Endothelial cell of umbilical vein (primary cell): ENCODE measurements around the gene MROH8.

Experiments
- CTCF ChIP-seq, 2 donors: IDR thresholded peaks; 1 replicate in 1 of 2; 2 replicates in 1 of 2; pipeline ENCODE4 v1.5.1; 2011; ENCODE audit warnings: low read length in 2 of 2, mild to moderate bottlenecking in 2 of 2, moderate library complexity in 2 of 2, control low read depth in 1 of 2, inconsistent platforms in 1 of 2, low read depth in 1 of 2; ENCODE audit not compliant: insufficient read depth in 1 of 2; ENCODE audit errors: extremely low read depth in 1 of 2
- EZH2 ChIP-seq: IDR thresholded peaks from 2 replicates; pipeline ENCODE4 v1.6.1; 2012; ENCODE audit warnings: borderline replicate concordance, low read depth, mild to moderate bottlenecking, moderate library complexity, low read length, inconsistent platforms; ENCODE audit not compliant: severe bottlenecking
- FOS ChIP-seq: IDR thresholded peaks from 2 replicates; pipeline ENCODE4 v1.6.1; 2011; ENCODE audit warnings: mild to moderate bottlenecking, low read length, moderate library complexity, borderline replicate concordance; ENCODE audit not compliant: insufficient read depth
- GATA2 ChIP-seq: IDR thresholded peaks from 2 replicates; pipeline ENCODE4 v1.7.0; 2011; ENCODE audit warnings: low read depth, mild to moderate bottlenecking, moderate library complexity, mixed read lengths, low read length; ENCODE audit not compliant: insufficient read length, insufficient read depth
- JUN ChIP-seq: IDR thresholded peaks from 2 replicates; pipeline ENCODE4 v1.6.1; 2011; ENCODE audit warnings: borderline replicate concordance, low read depth; ENCODE audit not compliant: insufficient read length, insufficient read depth
- MAX ChIP-seq: IDR thresholded peaks from 2 replicates; pipeline ENCODE4 v1.6.1; 2011; ENCODE audit not compliant: insufficient read depth, insufficient read length
- MYC ChIP-seq: IDR thresholded peaks from one replicate; pipeline ENCODE4 v1.6.1; 2011; ENCODE audit warnings: mild to moderate bottlenecking, low read depth, low read length
- POLR2A ChIP-seq: IDR thresholded peaks from 2 replicates; pipeline ENCODE4 v1.6.1; 2012; ENCODE audit warnings: low read depth, mild to moderate bottlenecking, control low read depth, low read length
- POLR2AphosphoS5 ChIP-seq: IDR thresholded peaks from 2 replicates; pipeline ENCODE4 v1.6.1; 2012; ENCODE audit warnings: low read depth, mild to moderate bottlenecking, control low read depth, low read length, moderate library complexity; ENCODE audit not compliant: insufficient read depth

DNA sequence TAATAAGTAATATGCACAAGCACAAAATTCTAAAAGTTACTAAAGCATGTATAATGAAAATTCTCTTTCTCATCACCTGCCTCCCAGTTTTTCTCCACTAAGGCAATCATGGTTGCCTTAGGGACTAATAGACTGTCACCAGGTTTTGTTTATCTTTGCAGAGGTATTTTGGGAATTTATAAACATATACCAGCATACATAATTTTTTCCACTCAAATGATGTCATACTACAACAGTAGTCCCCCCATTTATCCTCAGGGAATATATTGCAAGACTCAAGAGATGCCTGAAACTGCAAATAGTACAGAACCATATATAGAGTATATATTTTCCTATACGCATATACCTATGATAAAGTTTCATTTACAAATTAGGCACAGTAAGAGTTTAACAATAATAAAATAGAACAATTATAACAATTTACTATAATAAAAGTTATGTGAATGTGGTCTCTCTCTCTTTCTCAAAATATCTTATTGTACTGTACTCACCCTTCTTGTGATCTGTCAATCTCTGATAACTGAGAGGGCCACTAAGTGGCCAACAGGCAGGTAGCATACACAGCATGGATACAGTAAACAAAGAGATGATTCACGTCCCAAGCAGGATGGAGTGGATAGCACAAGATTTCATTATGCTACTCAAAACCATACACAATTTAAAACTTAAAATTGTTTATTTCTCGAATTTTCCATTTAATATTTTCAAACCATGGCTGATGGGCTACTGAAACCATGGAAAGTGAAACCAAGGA, 103.2 kb downstream of the MROH8 start:
- no peak for TF ChIP-seq CTCF (IDR thresholded peaks at IDR 0.05; ENCODE audit: extremely low read depth in 1 of 2, insufficient read depth in 1 of 2, low read depth in 1 of 2, low read length in 2 of 2)
- no peak for TF ChIP-seq POLR2A
- TF ChIP-seq POLR2AphosphoS5, result no peak
- TF ChIP-seq MYC, result no peak
- no peak for TF ChIP-seq MAX
- TF ChIP-seq EZH2, result no peak
- TF ChIP-seq FOS, result no peak
- TF ChIP-seq JUN, result no peak
- TF ChIP-seq GATA2, result no peak
